H1 (cell line): Measurements from ENCODE around the gene ETFB. TPM values are rescaled to one million over a fixed set of nuclear protein-coding genes. Genes with fewer than 3 reads are reported as not detected.

Source experiments
- ATF3 ChIP-seq: IDR thresholded peaks from 2 replicates; pipeline ENCODE4 v1.6.1; 2011; ENCODE audit warnings: low read depth, mild to moderate bottlenecking, low read length; ENCODE audit not compliant: insufficient read depth
- BACH1 ChIP-seq: IDR thresholded peaks from 2 replicates; pipeline ENCODE4 v1.6.1; 2012; ENCODE audit warnings: low read length, improper control_type of control experiment
- CBX5 ChIP-seq: fragments of 300-800, 300-1000 bp; sonication (generic); IDR thresholded peaks from 2 replicates; pipeline ENCODE4 v1.7.1; 2016; ENCODE audit warnings: antibody characterized with exemption, low read length, low read depth
- CHD7 ChIP-seq: fragments of 300-600 bp; sonication (generic); IDR thresholded peaks from 2 replicates; pipeline ENCODE4 v1.7.1; 2012; ENCODE audit warnings: low read length, moderate library complexity, mild to moderate bottlenecking, inconsistent platforms; ENCODE audit not compliant: insufficient replicate concordance
- EZH2 ChIP-seq: fragments of 200-600 bp; sonication (generic); IDR thresholded peaks from 2 replicates; pipeline ENCODE4 v1.7.1; 2012; ENCODE audit warnings: low read depth, mild to moderate bottlenecking, moderate library complexity, low read length, inconsistent platforms; ENCODE audit not compliant: severe bottlenecking
- GTF2F1 ChIP-seq: IDR thresholded peaks from 2 replicates; pipeline ENCODE4 v1.6.1; 2012; ENCODE audit warnings: low read depth, low read length, improper control_type of control experiment, borderline replicate concordance
- MAFK ChIP-seq: IDR thresholded peaks from 2 replicates; pipeline ENCODE4 v1.6.1; 2012; ENCODE audit warnings: low read depth, mild to moderate bottlenecking, improper control_type of control experiment, low read length
- SP2 ChIP-seq: IDR thresholded peaks from 2 replicates; pipeline ENCODE4 v1.6.1; 2012; ENCODE audit warnings: mild to moderate bottlenecking, low read length, inconsistent platforms
- polyA plus RNA-seq, 7 experiments: library from polyadenylated mRNA; depleted of rRNA in 3 of 7; stranded (reverse) in 5 of 7; unstranded in 2 of 7; fragments of >200 nt in 5 of 7; fragments of 200-250 nt in 2 of 7; gene quantifications; 1 replicate in 5 of 7; 2 replicates in 1 of 7; 4 replicates in 1 of 7; pipeline versions ENCODE4 v1.2.1 to v1.2.3, GENCODE V29; 2011 to 2013; ENCODE audit warnings: missing spikeins in 2 of 7, mixed read lengths in 2 of 7
- total RNA-seq: library from RNA; stranded (reverse); fragmentation: NEBNext Ultra II Directional; extraction: Animal tissue kit (Norgen Biotek cat#: 25700); gene quantifications from 2 replicates; pipeline ENCODE4 v1.2.1, GENCODE V29; 2021

Gene ETFB
- total and polyA plus RNA-seq, 2 of the 8 experiments (the other 6 are each of a cell fraction or from before 2014, with no cell fraction given), result 40.0 to 66.5 TPM

- TF ChIP-seq GTF2F1 (no peak), SP2 (no peak), CHD7 (no peak), BACH1 (no peak), EZH2 (peak; percentile 38), ATF3 (no peak), CBX5 (no peak), MAFK (no peak)
These were observed 38.9 kb downstream of the ETFB start (continued) for GRCh38 chr19:51327066-51328001.
